ENCODE results near the gene KDF1.

The KDF1 gene

DNA sequence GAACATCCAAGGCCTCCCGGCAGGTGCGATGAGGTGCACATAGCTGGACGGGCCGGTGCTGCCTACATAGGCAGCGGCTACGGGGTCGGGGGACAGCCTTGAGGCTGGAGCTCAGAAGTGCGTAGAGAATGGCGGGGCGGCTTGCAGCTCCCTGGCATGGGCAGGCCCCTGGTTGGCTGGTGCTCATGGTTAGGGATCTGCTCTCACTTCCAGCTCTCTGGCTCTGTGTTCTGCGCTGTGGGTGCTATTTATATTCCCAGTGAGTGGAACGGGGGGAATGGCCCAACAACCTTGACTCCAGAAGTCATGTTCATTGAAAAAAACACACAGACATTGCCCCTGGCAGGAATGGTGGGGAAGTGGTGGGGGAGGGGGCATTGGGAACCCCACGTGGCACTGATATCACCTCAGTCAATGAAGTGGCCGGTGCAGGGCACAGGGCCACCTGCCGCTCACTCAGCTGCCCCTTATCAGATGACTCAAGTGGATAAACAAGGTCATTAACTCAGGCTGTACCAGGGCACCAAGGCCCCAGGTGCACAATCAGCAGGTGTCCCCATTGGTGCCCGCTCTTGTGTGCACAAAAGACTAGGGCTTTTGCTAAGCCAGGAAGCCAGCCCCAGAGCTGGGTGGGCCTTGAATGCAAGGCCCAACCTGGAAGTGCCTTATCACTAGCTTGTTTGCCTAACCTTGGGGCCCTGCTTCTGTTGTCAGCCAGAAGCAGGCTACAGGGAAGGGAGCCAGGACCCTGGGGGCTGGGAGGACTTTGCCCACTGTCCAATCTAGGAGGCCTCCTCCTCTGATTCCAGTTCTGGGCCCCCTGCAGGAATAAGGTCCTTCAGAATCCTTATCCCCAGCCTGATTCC is 46.3 kb downstream of the KDF1 start, which contains the start of gene NR0B2:
Gene NR0B2, minus strand, starts transcription at position 222 of the 866 bp plus-strand sequence. Its CDS starts 35 bp downstream, at position 187.
- no peak for DNase-seq (ENCODE audit: low read depth)

- no peak for DNase-seq (ENCODE audit: low read depth)
These were observed 46.9 kb downstream of the KDF1 start for GRCh38 chr1:26913389-26913753.

DNA sequence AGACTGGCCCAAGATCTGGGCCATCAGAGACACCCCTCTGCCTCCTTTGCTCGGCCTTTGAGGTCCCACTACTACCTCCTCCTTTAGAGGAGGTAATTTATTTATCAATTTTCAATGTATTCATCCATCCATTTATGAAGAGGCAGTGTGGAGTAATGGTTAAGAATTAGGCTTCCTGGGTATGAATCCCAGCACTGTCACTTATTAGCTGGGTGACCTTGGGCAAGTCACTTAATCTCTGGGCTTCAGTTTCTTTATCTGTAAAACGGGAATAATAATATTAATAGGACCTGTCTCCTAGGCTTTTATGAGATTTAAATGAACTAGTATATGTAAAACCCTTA is 48.1 kb downstream of the KDF1 start:
- DNase-seq (ENCODE audit: low read depth): no peak

- no peak for DNase-seq (ENCODE audit: low read depth)
These were observed 48.7 kb downstream of the KDF1 start for GRCh38 chr1:26911399-26912146.

- no peak for DNase-seq (ENCODE audit: low read depth)
These were observed 49.7 kb downstream of the KDF1 start for GRCh38 chr1:26910343-26911160.

DNA sequence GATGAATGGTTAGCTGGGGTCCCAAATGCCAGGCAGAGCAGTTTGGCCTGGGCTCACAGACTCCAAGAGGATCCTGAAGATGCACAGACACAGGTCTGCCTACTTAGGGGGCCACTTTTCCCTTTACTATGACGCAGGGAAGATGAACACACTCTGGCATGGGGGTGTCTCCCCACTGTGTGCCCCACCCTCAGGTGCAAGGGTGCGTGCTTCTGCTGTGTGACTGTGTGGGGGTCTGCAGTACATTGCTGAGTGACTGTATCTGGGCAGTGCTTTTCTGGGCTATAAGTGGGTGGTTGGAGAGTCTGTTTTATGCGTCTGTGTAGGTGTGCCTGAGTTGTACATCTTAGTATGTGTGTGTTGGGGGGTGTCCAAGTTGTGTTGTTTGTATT is 50.3 kb downstream of the KDF1 start:
- no peak for DNase-seq (ENCODE audit: low read depth)

- DNase-seq (ENCODE audit: low read depth): no peak
These were observed 53.0 kb downstream of the KDF1 start for GRCh38 chr1:26907071-26907917.

GRCh38 chr1:26900815-26901511 is 59.3 kb downstream of the KDF1 start:
- no peak for DNase-seq (ENCODE audit: low read depth)

- DNase-seq (ENCODE audit: low read depth): peak; percentile 76
These were observed 60.1 kb downstream of the KDF1 start, which contains the start of gene GPATCH3 for GRCh38 chr1:26900001-26900814. Gene GPATCH3 (minus strand): TSS chr1:26900467. CDS start chr1:26900442, 25 bp downstream.
